Panc1 (cell line): ENCODE results near the gene FREM1. TPM values are rescaled to one million over a fixed set of nuclear protein-coding genes. Genes with fewer than 3 reads are reported as not detected.

Experiments used
- ATAC-seq: fragments of 200-7000 bp; cut with Tn5 transposase; 2 replicates; pipeline ENCODE4 v1.9.1; 2020; ENCODE audit warnings: mild to moderate bottlenecking, moderate library complexity
- BruUV-seq: library from RNA; stranded (reverse); fragments of 400-500 nt; replicated peaks from 2 replicates; lab custom pipeline; 2021; lab: Mats Ljungman, UMichigan
- CTCF ChIA-PET: fragments of 300-600 bp; sonication (Branson Sonifier 250); formaldehyde crosslinking; loops from one replicate; lab custom pipeline; 2022; ENCODE audit warnings: antibody characterized with exemption; lab: Charles Lee
- POLR2A ChIA-PET: fragments of 300-600 bp; sonication (Branson Sonifier 250); formaldehyde crosslinking; loops from one replicate; lab custom pipeline; 2022; ENCODE audit warnings: antibody characterized with exemption; lab: Charles Lee
- DNase-seq: peaks from one replicate; pipeline ENCODE4 v3.0.0-alpha.2; 2010; ENCODE audit warnings: low read depth, low spot score
- H3K27ac ChIP-seq: 2 replicates; pipeline ENCODE4 v1.5.1; 2011; ENCODE audit warnings: mild to moderate bottlenecking, low read length, inconsistent platforms
- H3K27me3 ChIP-seq: fragments of 200-500 bp; sonication (Bioruptor generic); 2 replicates; pipeline ENCODE4 v1.6.0; 2014; ENCODE audit warnings: low read length, inconsistent platforms; ENCODE audit not compliant: control insufficient read depth, insufficient read depth
- H3K36me3 ChIP-seq: fragments of 200-500 bp; sonication (Bioruptor generic); 2 replicates; pipeline ENCODE4 v1.5.1; 2014; ENCODE audit warnings: inconsistent platforms, mild to moderate bottlenecking, low read length, moderate library complexity; ENCODE audit not compliant: control insufficient read depth, insufficient read depth
- H3K4me1 ChIP-seq: 2 replicates; pipeline ENCODE4 v1.5.1; 2011; ENCODE audit warnings: inconsistent platforms, mild to moderate bottlenecking, low read length, moderate library complexity; ENCODE audit not compliant: control insufficient read depth, insufficient read depth
- H3K4me3 ChIP-seq, 2 experiments: 2 replicates each; pipeline ENCODE4 v1.5.1; 2011 to 2012; ENCODE audit warnings: low read depth in 2 of 2, low read length in 2 of 2, mild to moderate bottlenecking in 2 of 2, inconsistent platforms in 1 of 2, moderate library complexity in 1 of 2
- H3K9me3 ChIP-seq: fragments of 200-500 bp; sonication (Bioruptor generic); 2 replicates; pipeline ENCODE4 v1.5.1; 2014; ENCODE audit warnings: low read depth, mild to moderate bottlenecking, inconsistent platforms, low read length, moderate library complexity; ENCODE audit not compliant: control insufficient read depth, insufficient read depth
- CTCF ChIP-seq: fragments of 450-650 bp; IDR thresholded peaks from 2 replicates; pipeline ENCODE4 v1.5.1; 2017; ENCODE audit warnings: mild to moderate bottlenecking
- POLR2AphosphoS5 ChIP-seq: IDR thresholded peaks from 2 replicates; pipeline ENCODE4 v1.6.1; 2012; ENCODE audit warnings: mild to moderate bottlenecking, low read depth, low read length, moderate library complexity
- REST ChIP-seq, 2 experiments: IDR thresholded peaks; 2 replicates each; pipeline ENCODE4 v1.6.1; 2011 to 2012; ENCODE audit warnings: low read depth in 2 of 2, control low read depth in 1 of 2, low read length in 1 of 2, mild to moderate bottlenecking in 1 of 2, moderate library complexity in 1 of 2; ENCODE audit not compliant: insufficient read depth in 1 of 2
- SIN3A ChIP-seq: IDR thresholded peaks from 2 replicates; pipeline ENCODE4 v1.6.1; 2012; ENCODE audit warnings: low read depth, mild to moderate bottlenecking, low read length, moderate library complexity, borderline replicate concordance; ENCODE audit not compliant: insufficient read depth
- TCF7L2 ChIP-seq: IDR thresholded peaks from 2 replicates; pipeline ENCODE4 v1.6.1; 2011; ENCODE audit warnings: mild to moderate bottlenecking, low read depth, low read length, inconsistent platforms
- in situ Hi-C: cut with HindIII; loops from 2 replicates; pipeline ENCODE4 v1.10.0; 2016; ENCODE audit warnings: low sequenced_read_pairs, low pct_unique_long_range_greater_than_20kb
- intact Hi-C: fragments of 100-400 bp; cut with micrococcal nuclease; formaldehyde crosslinking; loops from one replicate; pipeline ENCODE4 v1.10.0; 2022; ENCODE audit not compliant: unreplicated experiment
- total RNA-seq: library from RNA; stranded (reverse); gene quantifications from one replicate; pipeline ENCODE4 v1.2.1, GENCODE V29; 2021; ENCODE audit not compliant: unreplicated experiment

The FREM1 gene
- total RNA-seq, 1 experiment from 2014 or later, result not detected

- intact Hi-C loops (no loop called here), in situ Hi-C loops (no loop called here)
- no peak for ATAC-seq
- DNase-seq, result no peak
- no peak for TF ChIP-seq POLR2AphosphoS5
- no peak for TF ChIP-seq REST (IDR thresholded peaks at IDR 0.05; ENCODE audit: insufficient read depth in 1 of 2, low read depth in 2 of 2, low read length in 1 of 2)
- TF ChIP-seq CTCF, result no peak
- TF ChIP-seq SIN3A, result no peak
- no peak for TF ChIP-seq TCF7L2
- no peaks in the 10 kb centered on the region for H3K27me3 ChIP-seq
- H3K27ac ChIP-seq, result no peak overlapping the region
- H3K4me3 ChIP-seq, result no peak overlapping the region
- no peaks in the 10 kb centered on the region for H3K4me1 ChIP-seq
- no TSS peak for BruUV-seq
- H3K36me3 ChIP-seq, result no peaks in the 10 kb centered on the region
- POLR2A ChIA-PET, result no interaction called here
- H3K9me3 ChIP-seq, result no peaks in the 10 kb centered on the region
- CTCF ChIA-PET, result no interaction called here
Observed at GRCh38 chr9:14907360-14907685, 2.9 kb downstream of the FREM1 start.

- CTCF ChIA-PET, result no interaction called here
- Histone ChIP-seq H3K4me3 (no peak overlapping the region), H3K36me3 (no peaks in the 10 kb centered on the region), H3K9me3 (no peaks in the 10 kb centered on the region), H3K4me1 (no peaks in the 10 kb centered on the region), H3K27ac (no peak overlapping the region), H3K27me3 (no peaks in the 10 kb centered on the region)
- TF ChIP-seq CTCF, result no peak
- no peak for TF ChIP-seq TCF7L2
- no peak for TF ChIP-seq POLR2AphosphoS5
- no peak for TF ChIP-seq SIN3A
- TF ChIP-seq REST (IDR thresholded peaks at IDR 0.05; ENCODE audit: insufficient read depth in 1 of 2, low read depth in 2 of 2, low read length in 1 of 2), result no peak
- DNase-seq, result no peak
- in situ Hi-C loops, result no loop called here
- no peak for ATAC-seq
- intact Hi-C loops, result no loop called here
- POLR2A ChIA-PET, result no interaction called here
- no TSS peak for BruUV-seq
Observed at GRCh38 chr9:14906644-14907359, 3.4 kb downstream of the FREM1 start.
